K562 (cell line): ENCODE data around the gene A4GALT. TPM values are rescaled to one million over a fixed set of nuclear protein-coding genes. Genes with fewer than 3 reads are reported as not detected.
A peak's percentile ranks its signal among the peaks of the same experiment; 100 is the strongest.

Experiments used
- ATAC-seq: fragments of 200-7000 bp; cut with Tn5 transposase; 3 replicates; pipeline ENCODE4 v1.9.1; 2020; ENCODE audit warnings: moderate library complexity
- BruUV-seq: library from RNA; stranded (reverse); fragments of 400-500 nt; replicated peaks from 2 replicates; lab custom pipeline; 2021; lab: Mats Ljungman, UMichigan
- CTCF ChIA-PET: fragments of 300-600 bp; formaldehyde crosslinking; extraction: SDS; loops from one replicate; lab custom pipeline; 2021; ENCODE audit warnings: low intra/inter-chr PET ratio; lab: Yijun Ruan, JAX
- POLR2A ChIA-PET: fragments of 300-600, 350-650 bp; sonication (Branson Sonifier 250); formaldehyde crosslinking; extraction: SDS; loops from one replicate; lab custom pipeline; 2021; ENCODE audit warnings: antibody characterized with exemption, inconsistent platforms; lab: Yijun Ruan, JAX
- DNase-seq, 4 experiments: peaks; one replicate each; pipeline versions ENCODE4 v3.0.0 to v3.0.0-alpha.2; 2011 to 2018; ENCODE audit warnings: low spot score in 3 of 4, mixed read lengths in 3 of 4; ENCODE audit errors: extremely low read depth in 1 of 4
- FAIRE-seq: peaks from 2 replicates; lab custom pipeline; 2011; peaks lifted over from hg19 to GRCh38; lab: Jason Lieb, UNC
- H2AFZ ChIP-seq: 2 replicates; pipeline ENCODE4 v1.6.0; 2011; ENCODE audit warnings: low read depth, low read length, control low read depth, inconsistent platforms
- H3K27ac ChIP-seq: fragments of 200-600 bp; 3 replicates; pipeline ENCODE4 v1.8.0; 2011; ENCODE audit warnings: low read depth, mild to moderate bottlenecking, control low read depth, inconsistent platforms, low read length, moderate library complexity, mixed read lengths; ENCODE audit errors: extremely low read depth
- H3K27me3 ChIP-seq, 2 experiments: fragments of 300-600 bp in 1 of 2; 2 replicates in 1 of 2; 3 replicates in 1 of 2; pipeline versions ENCODE4 v1.6.0 to v1.8.0; 2011; ENCODE audit warnings: inconsistent platforms in 2 of 2, low read length in 2 of 2, mild to moderate bottlenecking in 1 of 2, mixed read lengths in 1 of 2, moderate library complexity in 1 of 2; ENCODE audit not compliant: control insufficient read depth in 2 of 2, insufficient read depth in 2 of 2
- H3K36me3 ChIP-seq: fragments of 300-600 bp; 3 replicates; pipeline ENCODE4 v1.8.0; 2011; ENCODE audit warnings: mild to moderate bottlenecking, low read length, inconsistent platforms; ENCODE audit not compliant: control insufficient read depth, insufficient read depth
- H3K4me1 ChIP-seq, 2 experiments: fragments of 200-600 bp in 1 of 2; replicated peaks in 1 of 2; 2 replicates in 1 of 2; 3 replicates in 1 of 2; pipeline versions ENCODE4 v1.5.1 to v1.8.0; 2011; ENCODE audit warnings: inconsistent platforms in 2 of 2, low read length in 2 of 2, mild to moderate bottlenecking in 1 of 2, mixed read lengths in 1 of 2, moderate library complexity in 1 of 2; ENCODE audit not compliant: control insufficient read depth in 2 of 2, insufficient read depth in 2 of 2
- H3K4me2 ChIP-seq: 2 replicates; pipeline ENCODE4 v1.6.1; 2011; ENCODE audit warnings: low read length, control low read depth, inconsistent platforms, mixed read lengths; ENCODE audit not compliant: insufficient read depth
- H3K4me3 ChIP-seq: fragments of 200-600 bp; sonication (generic), shearing (Covaris generic); 2 replicates; pipeline ENCODE4 v1.5.1; 2016; ENCODE audit warnings: control low read depth, inconsistent platforms
- H3K79me2 ChIP-seq: fragments of 200-600 bp; 3 replicates; pipeline ENCODE4 v1.8.0; 2011; ENCODE audit warnings: low read length, inconsistent platforms; ENCODE audit not compliant: control insufficient read depth, insufficient read depth
- H3K9ac ChIP-seq, 2 experiments: 2 replicates each; pipeline versions ENCODE4 v1.6.0 to v1.6.1; 2011; ENCODE audit warnings: low read depth in 2 of 2, low read length in 2 of 2, control low read depth in 1 of 2, inconsistent platforms in 1 of 2, mild to moderate bottlenecking in 1 of 2, mixed read lengths in 1 of 2; ENCODE audit not compliant: insufficient read depth in 1 of 2
- H3K9me1 ChIP-seq: one replicate; pipeline ENCODE4 v1.6.0; 2011; ENCODE audit warnings: inconsistent platforms, mild to moderate bottlenecking, low read length, moderate library complexity; ENCODE audit not compliant: control insufficient read depth, insufficient read depth
- H3K9me3 ChIP-seq: replicated peaks from 2 replicates; pipeline ENCODE4 v1.5.1; 2011; ENCODE audit warnings: low read depth, low read length, inconsistent platforms; ENCODE audit not compliant: control insufficient read depth, insufficient read depth
- H4K20me1 ChIP-seq: replicated peaks from 2 replicates; pipeline ENCODE4 v1.6.1; 2011; ENCODE audit warnings: low read length, inconsistent platforms, mixed read lengths; ENCODE audit not compliant: control insufficient read depth, insufficient read depth
- ATF1 ChIP-seq, 2 experiments: fragments of 450-650 bp in 1 of 2; IDR thresholded peaks; 2 replicates each; pipeline ENCODE4 v1.6.1; 2016; ENCODE audit warnings: missing compliant biosample characterization in 1 of 2, missing genetic modification characterization in 1 of 2
- CC2D1A ChIP-seq: fragments of 450-650 bp; IDR thresholded peaks from 2 replicates; pipeline ENCODE4 v1.6.1; 2017; ENCODE audit warnings: mild to moderate bottlenecking
- HDAC8 ChIP-seq: fragments of 450-650 bp; IDR thresholded peaks from 2 replicates; pipeline ENCODE4 v1.6.1; 2016; ENCODE audit warnings: mild to moderate bottlenecking, missing genetic modification characterization, moderate library complexity, missing compliant biosample characterization
- HMG20A ChIP-seq: fragments of 450-650 bp; formaldehyde crosslinking; conservative IDR thresholded peaks from 2 replicates; pipeline ENCODE4 v1.4.0; 2020; ENCODE audit warnings: mild to moderate bottlenecking, mixed read lengths
- KDM1A ChIP-seq, 2 experiments: fragments of 450-650 bp; IDR thresholded peaks; 2 replicates each; pipeline ENCODE4 v1.6.1; 2016; ENCODE audit warnings: mild to moderate bottlenecking in 2 of 2
- L3MBTL2 ChIP-seq: fragments of 450-650 bp; IDR thresholded peaks from 2 replicates; pipeline ENCODE4 v1.6.1; 2016; ENCODE audit warnings: mild to moderate bottlenecking, moderate library complexity
- NONO ChIP-seq, 2 experiments: fragments of 200-400 bp in 1 of 2; fragments of 450-650 bp in 1 of 2; formaldehyde crosslinking in 1 of 2; IDR thresholded peaks; 2 replicates each; pipeline ENCODE4 v1.6.1; 2017; ENCODE audit warnings: low read depth in 2 of 2, mild to moderate bottlenecking in 2 of 2, moderate library complexity in 2 of 2, low read length in 1 of 2
- OTX1 ChIP-seq: fragments of 450-650 bp; formaldehyde crosslinking; IDR thresholded peaks from 2 replicates; pipeline ENCODE4 v1.4.0; 2022; ENCODE audit warnings: mild to moderate bottlenecking
- POLR2A ChIP-seq: fragments of 450-650 bp; conservative IDR thresholded peaks from 2 replicates; pipeline ENCODE4 v1.6.1; 2016
- RBFOX2 ChIP-seq: fragments of 200-400 bp; formaldehyde crosslinking; IDR thresholded peaks from 2 replicates; pipeline ENCODE4 v1.6.1; 2017; ENCODE audit warnings: low read depth, mild to moderate bottlenecking, low read length, moderate library complexity
- SAFB ChIP-seq: fragments of 200-400 bp; formaldehyde crosslinking; IDR thresholded peaks from 2 replicates; pipeline ENCODE4 v1.6.1; 2017; ENCODE audit warnings: low read depth, low read length, borderline replicate concordance
- TFAP4 ChIP-seq: sonication (generic); formaldehyde crosslinking; IDR thresholded peaks from 2 replicates; pipeline ENCODE4 v1.8.0; 2022; ENCODE audit warnings: missing genetic modification reagents, mild to moderate bottlenecking, moderate library complexity, borderline replicate concordance
- YY1 ChIP-seq, 3 experiments: IDR thresholded peaks; 2 replicates each; pipeline ENCODE4 v1.6.1; 2011; ENCODE audit warnings: low read length in 2 of 3, mild to moderate bottlenecking in 2 of 3, moderate library complexity in 2 of 3, borderline replicate concordance in 1 of 3, control low read depth in 1 of 3, low read depth in 1 of 3; ENCODE audit not compliant: insufficient read depth in 3 of 3, insufficient replicate concordance in 2 of 3, control insufficient read depth in 1 of 3, insufficient read length in 1 of 3; ENCODE audit errors: extremely low read depth in 1 of 3
- ZBTB11 ChIP-seq, 3 experiments: fragments of 200-800 bp in 1 of 3; fragments of 250-450 bp in 1 of 3; fragments of 450-650 bp in 1 of 3; sonication (Bioruptor Pico) in 1 of 3; sonication (Bioruptor generic) in 1 of 3; formaldehyde crosslinking in 1 of 3; IDR thresholded peaks; 2 replicates each; pipeline versions ENCODE4 v1.6.1 to v1.8.0; 2016 to 2022; ENCODE audit warnings: mild to moderate bottlenecking in 2 of 3, missing genetic modification characterization in 2 of 3, missing compliant biosample characterization in 1 of 3, moderate library complexity in 1 of 3
- ZNF780A ChIP-seq: fragments of 250-450 bp; sonication (Bioruptor Pico); IDR thresholded peaks from 2 replicates; pipeline ENCODE4 v1.5.0; 2021; ENCODE audit warnings: mild to moderate bottlenecking
- WGBS: fragments of 100-300 bp; shearing (Covaris generic); methylation state at CpG from one replicate; pipeline ENCODE4 v1.1.6; 2016; ENCODE audit warnings: low coverage, mixed read lengths; ENCODE audit not compliant: insufficient coverage; ENCODE audit errors: missing lambda C conversion rate; 5-methylcytosine and 5-hydroxymethylcytosine counted together
- in situ Hi-C: fragments of 300-500 bp; cut with MboI; formaldehyde crosslinking; loops from 4 replicates; pipeline ENCODE4 v1.15.0; 2018; ENCODE audit warnings: inconsistent platforms, mixed read lengths
- intact Hi-C: fragments of 100-400 bp; cut with micrococcal nuclease; formaldehyde crosslinking; loops from 2 replicates; pipeline ENCODE4 v1.14.2; 2022
- polyA plus RNA-seq, 8 experiments: library from polyadenylated mRNA; depleted of rRNA in 4 of 8; stranded (reverse) in 5 of 8; unstranded in 3 of 8; fragments of >200 nt; fragmentation: Nextera tagmentation in 2 of 8; fragmentation: Illumina TruSeq in 1 of 8; extraction: Ambion mirVana in 2 of 8; extraction: Trizol in 1 of 8; gene quantifications; 2 replicates each; pipeline versions ENCODE4 v1.2.1 to v1.2.3, GENCODE V29; 2011 to 2014; ENCODE audit warnings: inconsistent platforms in 1 of 8, missing spikeins in 1 of 8
- total RNA-seq, 7 experiments: library from RNA; depleted of rRNA in 6 of 7; stranded (reverse); fragments of >200 nt in 6 of 7; fragmentation: Illumina TruSeq in 2 of 7; extraction: Trizol in 2 of 7; gene quantifications; 2 replicates each; pipeline versions ENCODE4 v1.2.1 to v1.2.3, GENCODE V29; 2011 to 2021; ENCODE audit warnings: low replicate concordance in 1 of 7

The A4GALT gene
- total and polyA plus RNA-seq, 9 of the 15 experiments (the other 6 are each of a cell fraction or from before 2014, with no cell fraction given), result 0.07 to 0.11 TPM; not detected in 7

- no peaks in the 10 kb centered on the region for H3K9me3 ChIP-seq
- H3K27me3 ChIP-seq, result peaks cover 0 to 8% of the 10 kb centered on the region in 2 experiments; a peak in 2 of 5 replicates
- intact Hi-C loops, result loop anchor here (2.0 kb wide), 1 partner anchor 159 kb away; no protein-coding TSS in a partner anchor
- BruUV-seq, result TSS peak; percentile 97
- no peaks in the 10 kb centered on the region for H3K9me1 ChIP-seq
- WGBS, result 1% methylated on average over 20 of the region's 68 CpGs
- ATAC-seq (peak; percentile 96), FAIRE-seq (no peak), DNase-seq (peak; percentile 74 to 77 (median 75))
- H3K4me1 ChIP-seq, result peaks cover 0 to 11% of the 10 kb centered on the region in 2 experiments; a peak in 2 of 5 replicates
- ChIA-PET CTCF (interaction anchor here (0.6 kb wide), 1 partner anchor 118 kb away, joined by 4 read pairs; no protein-coding TSS in a partner anchor), POLR2A (interaction anchor here (1.1 kb wide), 1 partner anchor 92 kb away, joined by 3 read pairs; no protein-coding TSS in a partner anchor)
- in situ Hi-C loops, result no loop called here
- no peaks in the 10 kb centered on the region for H3K79me2 ChIP-seq
- H3K36me3 ChIP-seq, result no peaks in the 10 kb centered on the region
- H3K4me3 ChIP-seq, result peak overlapping the region; percentile 32
- no peak overlapping the region for H3K27ac ChIP-seq
- H4K20me1 ChIP-seq, result no peaks in the 10 kb centered on the region; the same call in 1 of the 2 replicates
- H3K4me2 ChIP-seq, result peak overlapping the region; percentile 68
- H2AFZ ChIP-seq, result peak overlapping the region; percentile 84
- peak overlapping the region in 1 of 2 experiments; percentile 64; a peak in 2 of 4 replicates for H3K9ac ChIP-seq
- peak in 1 of 3 experiments; percentile 3 for TF ChIP-seq YY1 (IDR thresholded peaks at IDR 0.05; ENCODE audit: borderline replicate concordance in 1 of 3, control insufficient read depth in 1 of 3, extremely low read depth in 1 of 3, insufficient read depth in 3 of 3, insufficient read length in 1 of 3, insufficient replicate concordance in 2 of 3, low read depth in 1 of 3, low read length in 2 of 3)
- TF ChIP-seq SAFB, result peak; percentile 41; the same call in 1 of the 2 replicates
- no peak for TF ChIP-seq HMG20A
- no peak for TF ChIP-seq HDAC8 (tag)
- TF ChIP-seq OTX1 (CRISPR knock-in tag), result no peak
- peak; percentile 35; the same call in 1 of the 2 replicates for TF ChIP-seq L3MBTL2
- TF ChIP-seq TFAP4 (CRISPR knock-in tag), result 0 out of 2 replicates have a peak, but pooled peaks have one; percentile 7
- no peak for TF ChIP-seq ATF1 (CRISPR knock-in tag; IDR thresholded peaks at IDR 0.05)
- TF ChIP-seq ATF1 (tag; IDR thresholded peaks at IDR 0.05), result no peak
- TF ChIP-seq ZNF780A (CRISPR knock-in tag), result no peak
- no peak for TF ChIP-seq KDM1A (IDR thresholded peaks at IDR 0.05)
- peak in 1 of 2 experiments; percentile 77; a peak in 2 of 4 replicates for TF ChIP-seq NONO (IDR thresholded peaks at IDR 0.05; ENCODE audit: low read depth in 2 of 2, low read length in 1 of 2)
- TF ChIP-seq CC2D1A, result no peak
- peak; percentile 79 for TF ChIP-seq RBFOX2
- no peak for TF ChIP-seq ZBTB11 (CRISPR knock-in tag; IDR thresholded peaks at IDR 0.05)
- TF ChIP-seq POLR2A, result peak; percentile 52; the same call in 1 of the 2 replicates
These were observed 58.5 kb downstream of the A4GALT start for GRCh38 chr22:42661985-42662831.
